NCI-H1092 (cell line): ENCODE results near the gene NR2F2.

ENCODE experiments used
- DNase-seq: peaks from one replicate; lab custom pipeline; 2025; lab: John Stamatoyannopoulos, UW

Gene NR2F2

DNA sequence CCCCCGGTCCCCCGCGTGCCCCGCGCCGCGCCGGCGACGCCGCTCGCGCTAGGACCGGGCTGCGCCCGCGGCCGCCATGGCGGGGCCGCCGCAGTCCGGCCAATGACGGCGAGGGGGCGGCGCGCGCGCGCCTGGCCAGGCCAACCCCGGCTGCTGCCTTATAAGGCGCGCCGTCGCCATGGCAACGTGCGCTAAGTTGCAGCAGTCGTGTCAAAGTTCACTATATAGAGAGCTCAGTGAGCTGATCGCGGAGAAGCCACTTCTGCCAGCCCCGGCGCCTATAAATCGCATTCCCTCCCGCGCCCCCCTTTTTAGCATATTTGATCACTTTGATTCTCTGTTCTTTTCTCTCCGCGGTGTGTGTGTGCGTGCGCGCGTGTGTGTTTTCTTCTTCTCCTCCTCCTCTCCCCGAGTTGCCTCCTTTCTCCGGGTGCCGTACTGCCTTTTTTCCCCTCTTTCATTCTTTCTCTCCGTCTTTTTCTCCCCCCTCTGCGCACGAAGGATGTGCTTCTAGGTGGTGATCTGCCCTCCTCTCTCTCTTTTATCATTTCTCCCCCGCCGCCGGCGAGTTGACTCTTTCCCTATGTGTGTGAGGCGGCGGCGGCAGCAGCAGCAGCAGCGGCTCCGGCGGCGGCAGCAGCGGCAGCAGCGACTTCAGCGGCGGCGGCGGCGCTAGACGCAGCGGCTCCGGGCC, at the start of gene NR2F2:
NR2F2 (plus strand) TSS at position 251 of the 694 bp plus-strand sequence. CDS start 1,406 bp downstream, outside the sequence.
- DNase-seq, result peak; percentile 85

DNA sequence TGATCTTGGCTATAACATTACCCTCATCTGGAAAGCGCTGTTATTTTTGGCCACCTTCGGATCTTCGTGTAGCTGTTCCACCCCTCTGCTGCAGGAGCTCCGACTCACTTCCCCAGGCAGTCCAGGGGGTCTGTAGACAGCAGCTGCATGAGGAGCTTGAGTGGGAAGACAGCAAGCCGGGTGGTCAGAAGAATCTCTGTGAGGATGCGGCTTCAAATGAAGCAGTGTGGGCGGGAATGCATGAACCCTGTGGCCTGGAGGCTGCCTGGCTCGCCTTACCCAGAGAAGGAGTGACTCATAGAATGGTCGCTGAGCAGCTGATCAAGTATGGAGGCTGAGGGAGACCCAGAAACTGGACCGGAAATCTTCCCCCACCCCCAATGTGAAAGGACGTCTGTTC, 45.2 kb upstream of the NR2F2 start:
- no peak for DNase-seq

DNA sequence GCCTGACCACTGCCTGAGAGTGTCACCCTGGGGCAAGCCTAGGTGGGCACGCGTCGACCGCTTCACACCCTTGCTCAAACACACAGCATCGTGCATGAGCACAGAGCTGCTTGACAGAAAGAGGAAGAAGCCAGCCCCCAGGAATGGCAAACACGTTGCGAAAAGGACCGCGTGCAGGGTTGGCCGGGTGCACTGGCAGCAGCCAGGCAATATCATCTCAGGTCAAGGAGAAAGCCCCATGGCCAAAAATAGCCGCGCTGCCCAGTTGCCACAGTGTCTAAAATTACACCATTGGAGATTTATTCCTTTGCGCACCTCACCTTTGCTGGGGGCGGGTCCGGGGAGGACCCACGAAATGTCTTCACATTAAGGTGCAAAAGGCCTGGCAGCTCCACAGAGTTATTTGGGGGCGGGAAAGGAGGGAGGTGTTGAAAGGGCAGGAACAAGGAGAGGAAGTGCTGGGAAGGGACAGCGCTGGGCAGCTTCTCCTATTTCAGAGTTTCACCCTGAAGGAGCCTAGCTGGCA, 44.7 kb upstream of the NR2F2 start:
- DNase-seq, result no peak

DNA sequence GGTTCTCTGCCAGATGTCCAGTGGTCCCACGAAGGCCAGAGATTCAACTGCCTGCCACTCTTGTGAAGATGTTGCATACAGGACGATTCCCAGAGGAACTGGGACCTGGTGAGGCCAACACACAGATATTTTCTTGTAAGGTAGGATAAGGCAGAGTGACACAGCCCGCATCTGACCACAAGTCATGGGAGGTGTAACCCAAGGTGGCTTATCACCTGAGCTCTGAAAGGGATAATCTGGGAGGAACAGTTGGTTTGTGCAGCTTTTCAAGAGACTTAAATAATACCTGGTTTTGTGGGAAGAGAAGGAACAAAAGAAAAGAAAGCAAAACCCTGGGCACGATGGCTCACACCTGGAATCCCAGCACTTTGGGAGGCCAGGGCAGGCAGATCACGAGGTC, 39.8 kb upstream of the NR2F2 start:
- no peak for DNase-seq

DNA sequence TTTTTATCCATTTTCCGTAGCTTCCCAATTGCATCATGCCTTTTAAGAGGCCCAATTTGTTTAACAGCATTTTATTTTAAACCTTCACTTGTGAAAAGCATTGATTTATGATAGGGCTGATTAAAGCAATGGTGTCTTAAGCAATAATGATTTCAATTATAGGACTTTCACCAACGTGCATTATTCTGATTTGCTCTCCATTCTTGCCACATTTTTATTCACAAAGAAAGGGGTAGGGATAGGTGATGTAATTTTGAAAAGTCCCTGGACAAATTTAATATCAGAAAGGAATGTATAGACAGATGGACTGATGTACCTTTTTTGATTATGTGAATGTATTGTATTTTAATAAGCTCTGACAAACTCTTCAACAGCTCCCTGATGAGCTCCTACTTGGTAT, 37.9 kb upstream of the NR2F2 start:
- DNase-seq, result no peak

DNA sequence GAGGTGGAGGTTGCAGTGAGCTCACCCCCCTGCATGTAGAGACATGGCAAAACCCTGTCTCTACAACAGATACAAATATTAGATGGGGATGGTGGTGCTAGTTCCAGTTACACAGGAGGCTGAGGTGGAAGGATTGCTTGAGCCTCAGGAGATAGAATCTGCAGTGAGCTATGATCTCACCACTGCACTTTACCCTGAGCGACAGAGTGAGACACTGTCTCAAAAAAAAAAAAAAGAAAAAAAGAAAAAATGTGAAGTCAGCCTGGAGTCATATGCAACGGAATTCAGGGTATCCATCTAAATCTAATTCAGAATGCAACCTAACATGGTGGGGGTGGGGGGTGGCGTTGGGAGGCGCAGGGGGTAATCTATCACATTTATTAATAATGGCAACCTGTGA, 37.1 kb upstream of the NR2F2 start:
- DNase-seq, result no peak

DNA sequence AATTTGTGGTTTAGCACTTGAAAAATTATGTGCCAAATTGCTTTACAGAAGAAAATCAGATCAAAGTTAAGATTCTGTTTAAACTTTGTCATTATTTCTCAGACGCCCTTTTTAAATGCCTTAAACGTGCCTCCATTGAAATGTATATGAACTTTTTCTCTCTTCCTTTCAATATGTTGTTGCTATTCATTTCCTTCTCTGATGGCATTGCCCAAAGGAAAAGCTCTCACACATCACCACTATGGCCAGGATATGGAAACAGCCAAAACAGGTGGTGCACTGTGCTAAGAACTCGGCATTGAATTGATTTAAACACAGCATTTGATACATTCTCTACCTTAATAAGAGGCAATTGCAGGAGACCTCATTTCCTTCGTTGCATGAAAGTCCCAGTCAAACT, 35.7 kb upstream of the NR2F2 start:
- DNase-seq, result no peak

DNA sequence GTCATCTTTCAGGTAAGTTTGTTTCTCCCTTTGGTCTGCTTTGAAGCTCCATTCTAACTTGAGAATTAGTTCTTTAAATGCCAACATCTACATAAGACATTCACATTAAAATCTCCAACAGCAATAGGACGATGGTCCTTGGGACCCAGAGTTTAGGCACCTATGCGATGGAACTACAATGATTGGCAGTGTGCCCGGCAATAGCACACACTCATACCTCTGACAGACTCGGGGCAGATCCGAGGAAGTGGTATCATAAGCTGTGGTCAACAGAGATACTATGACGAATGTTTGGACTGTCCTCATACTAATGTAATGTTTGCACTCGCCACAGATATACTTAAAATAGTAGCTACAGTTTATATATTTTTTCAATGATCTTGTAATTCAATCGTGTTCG, 34.2 kb upstream of the NR2F2 start:
- no peak for DNase-seq

DNA sequence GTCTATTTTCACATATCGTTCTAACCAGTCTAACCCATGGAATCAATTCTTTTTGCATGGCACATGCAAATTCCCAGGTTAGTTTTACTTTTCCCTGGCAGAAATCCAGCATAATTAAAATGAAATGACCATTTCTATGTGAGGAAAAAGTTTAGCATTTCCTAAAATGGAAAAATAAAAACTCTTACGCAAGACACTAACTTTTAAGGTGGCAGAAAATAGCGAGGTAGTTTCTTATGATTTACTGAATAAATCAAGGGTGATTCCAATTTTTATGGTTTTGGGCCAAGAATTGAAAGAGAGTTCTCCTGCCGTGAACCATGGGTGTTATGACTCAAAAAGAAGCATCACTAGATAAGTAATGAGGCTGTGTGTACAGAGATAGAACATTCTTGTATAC, 32.7 kb upstream of the NR2F2 start:
- no peak for DNase-seq

DNA sequence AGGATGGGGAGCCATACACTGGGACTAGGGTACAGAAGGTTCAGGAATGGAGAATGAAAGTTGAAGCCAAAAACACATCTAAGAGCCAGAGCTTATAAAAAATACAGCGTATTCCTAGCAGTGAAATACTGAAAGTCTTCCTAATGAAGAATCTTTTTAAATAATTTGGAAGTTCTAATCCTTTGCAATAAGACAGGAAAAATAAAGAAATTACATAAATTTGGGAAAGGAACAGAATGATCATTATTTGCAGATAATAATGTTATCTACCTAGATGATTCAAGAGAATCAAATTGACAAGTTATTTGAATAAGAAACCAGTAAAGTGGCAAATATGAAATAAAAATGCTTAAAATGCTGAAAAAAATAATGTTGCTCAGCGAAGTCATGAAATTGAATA, 32.3 kb upstream of the NR2F2 start:
- no peak for DNase-seq

DNA sequence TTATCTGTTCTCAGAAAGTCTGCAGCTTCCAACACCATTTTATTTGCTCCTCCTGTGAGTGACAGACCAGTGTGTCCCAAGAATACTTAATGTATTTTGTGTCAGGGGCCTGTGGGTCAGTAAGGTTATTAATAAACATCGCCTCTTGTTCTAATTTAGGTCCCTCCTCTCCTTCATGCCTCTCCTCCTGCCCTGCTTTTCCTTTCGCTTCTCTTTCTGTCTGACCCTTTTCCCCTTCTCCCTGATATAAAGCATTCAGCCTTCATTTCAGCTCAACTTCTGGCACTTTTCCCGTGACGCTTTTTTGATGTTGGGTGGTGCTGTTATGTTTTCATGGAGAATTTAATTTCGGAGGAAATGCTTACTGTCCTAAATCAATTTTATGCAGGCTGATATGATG, 29.7 kb upstream of the NR2F2 start:
- no peak for DNase-seq

DNA sequence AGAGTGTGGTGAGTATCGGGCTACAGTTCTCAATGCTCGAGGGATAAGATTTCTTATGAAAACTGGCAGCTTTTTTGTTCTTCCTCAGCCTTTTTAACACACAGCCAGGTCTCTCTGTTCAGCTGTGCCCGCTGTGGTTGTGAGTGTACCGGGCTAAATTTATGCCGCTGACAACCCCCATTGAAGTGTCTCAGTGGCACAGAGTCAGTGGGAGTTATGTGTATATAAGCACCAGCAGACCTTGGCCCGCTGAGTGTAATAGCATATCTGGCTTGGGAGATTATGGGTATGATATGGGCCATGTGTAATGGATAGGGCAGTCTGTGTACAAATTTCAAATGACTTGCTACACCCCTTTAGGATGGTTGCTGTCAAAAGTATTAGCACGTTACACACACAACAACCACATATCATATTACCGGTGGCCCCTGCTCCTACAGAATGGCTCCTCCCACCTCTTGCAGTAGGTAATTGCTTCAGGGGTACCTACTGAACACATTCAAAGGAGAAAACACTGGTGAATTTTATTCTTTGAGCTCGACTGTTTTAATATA, 26.9 kb upstream of the NR2F2 start:
- DNase-seq, result no peak

DNA sequence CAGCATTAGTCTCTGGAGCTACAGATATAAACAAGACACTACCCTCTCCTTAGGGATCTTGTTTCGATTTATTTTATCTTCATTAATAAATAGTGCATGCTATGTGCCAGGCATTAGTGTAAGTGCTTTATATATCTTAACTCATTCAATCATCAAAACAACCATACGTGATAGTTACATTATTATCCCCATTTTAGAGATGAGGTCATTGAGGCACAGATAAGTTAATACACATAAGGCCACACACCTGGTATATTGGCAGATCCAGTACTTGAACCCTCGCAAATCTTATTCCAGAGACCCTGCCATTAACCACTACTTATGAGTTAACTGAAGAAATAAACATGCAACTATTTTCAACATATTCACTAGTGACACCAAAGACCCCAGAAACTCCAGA, 25.7 kb upstream of the NR2F2 start:
- no peak for DNase-seq

DNA sequence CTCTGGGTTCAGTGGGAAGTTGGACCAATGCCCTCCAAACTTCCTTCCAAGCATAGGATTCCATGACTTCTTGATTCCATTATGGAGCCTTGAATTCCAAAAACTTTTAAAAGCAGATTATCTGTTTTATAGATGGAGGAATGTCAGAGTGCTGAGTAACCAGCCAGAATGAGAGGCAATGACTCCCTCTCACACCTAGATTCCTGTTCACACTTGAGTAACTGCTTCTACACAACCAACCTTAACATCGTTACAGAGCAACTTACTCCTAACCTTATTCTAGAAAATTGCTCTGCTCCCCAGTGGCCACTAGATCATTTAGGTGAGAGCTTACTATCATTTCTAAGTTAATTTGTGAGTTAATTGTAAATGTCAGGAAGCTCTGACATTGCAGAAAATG, 24.2 kb upstream of the NR2F2 start:
- no peak for DNase-seq

DNA sequence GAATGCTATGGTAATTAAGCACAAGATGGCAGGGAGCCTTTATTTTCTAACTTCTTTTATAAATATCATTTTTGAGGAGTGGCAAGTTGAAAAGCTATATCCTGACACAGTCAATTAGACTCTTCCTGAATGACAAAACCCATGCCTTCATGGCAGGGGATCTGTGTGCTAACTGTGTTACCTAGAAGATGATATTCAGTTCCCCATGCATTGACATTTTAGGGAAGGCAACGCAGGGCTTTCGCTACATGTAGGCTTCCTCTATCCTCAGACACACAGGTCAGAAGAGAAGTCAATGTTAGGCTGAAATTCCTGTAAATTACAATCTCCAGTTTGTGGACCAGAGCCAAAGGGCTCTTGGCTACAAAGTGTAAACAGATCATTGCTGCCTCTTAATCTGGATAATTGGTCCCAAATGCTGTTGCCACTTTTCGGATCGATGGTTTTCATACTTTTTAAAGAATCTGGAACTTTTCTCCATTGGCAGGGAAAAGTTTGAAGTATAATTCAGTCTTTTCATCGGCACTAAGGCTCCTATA, 22.6 kb upstream of the NR2F2 start:
- DNase-seq, result no peak

DNA sequence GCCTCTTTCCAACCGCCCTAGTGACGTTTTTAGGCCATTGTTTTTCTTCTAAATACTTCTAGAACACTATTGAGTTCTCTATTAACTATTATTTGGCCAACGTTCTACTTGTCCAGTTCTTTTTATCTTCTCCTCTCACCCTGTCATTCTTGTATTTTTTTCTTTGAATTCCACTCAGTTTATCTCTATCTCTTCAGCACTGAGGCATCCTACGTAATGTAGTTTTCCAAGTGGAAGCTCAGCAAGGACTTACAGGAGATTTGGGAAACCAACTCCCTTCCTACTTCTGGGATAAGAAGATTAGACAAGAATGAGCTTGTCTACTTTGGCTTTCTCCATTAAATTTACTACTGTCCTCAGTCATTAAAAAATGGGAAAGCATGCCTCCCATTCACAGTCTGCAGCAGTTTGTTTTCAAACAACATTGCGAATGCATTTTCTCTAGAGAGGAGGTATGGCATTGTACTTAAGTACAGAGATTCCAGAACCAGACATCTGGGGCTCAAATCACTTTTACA, 21.3 kb upstream of the NR2F2 start:
- no peak for DNase-seq

DNA sequence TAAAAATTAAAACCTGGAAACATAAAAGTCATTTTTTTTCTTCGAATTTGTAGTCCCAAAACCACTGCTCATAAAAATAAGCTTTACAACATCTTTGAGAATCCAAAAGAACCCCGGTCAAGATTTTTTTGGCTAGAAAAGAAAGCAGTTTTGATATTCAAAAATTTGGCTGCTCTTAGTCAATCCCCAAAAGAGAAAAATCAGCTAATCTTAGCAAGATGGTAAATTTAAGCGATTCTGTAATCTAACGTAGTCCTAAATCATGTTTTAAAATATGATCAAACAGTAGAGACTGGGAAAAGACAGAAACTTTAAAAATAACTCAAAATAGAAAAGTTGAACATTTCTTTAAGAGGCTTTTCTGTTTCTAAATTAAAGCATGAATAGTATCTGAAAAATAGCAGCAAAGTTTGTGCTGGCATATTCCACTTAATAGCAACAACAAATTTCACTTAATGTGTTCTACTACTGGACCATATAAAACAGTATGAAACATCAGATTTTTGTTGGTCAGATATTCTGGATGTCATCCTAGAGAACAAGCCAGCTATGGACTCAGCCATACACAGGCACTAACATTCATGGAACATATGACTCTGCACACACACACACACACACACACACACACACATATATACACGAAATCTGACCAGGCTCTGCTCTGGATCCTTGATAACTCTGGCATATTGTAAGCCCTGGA, 19.1 kb upstream of the NR2F2 start:
- no peak for DNase-seq

DNA sequence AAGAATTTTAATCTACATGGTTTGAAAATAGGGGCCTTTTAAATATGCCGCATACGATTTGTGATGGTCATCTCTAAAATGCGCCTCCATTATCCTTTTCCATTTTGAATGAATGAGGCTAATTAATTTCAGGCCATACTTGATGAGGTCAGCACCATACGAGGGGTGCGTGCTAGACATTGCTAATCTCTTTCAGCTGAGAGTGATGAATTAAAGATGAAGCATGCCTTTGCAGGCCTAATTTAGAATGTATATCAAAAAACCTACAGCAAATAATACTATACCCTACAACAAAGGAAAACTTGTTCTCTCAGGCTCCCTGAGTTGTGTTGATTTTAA, 18.6 kb upstream of the NR2F2 start:
- no peak for DNase-seq

DNA sequence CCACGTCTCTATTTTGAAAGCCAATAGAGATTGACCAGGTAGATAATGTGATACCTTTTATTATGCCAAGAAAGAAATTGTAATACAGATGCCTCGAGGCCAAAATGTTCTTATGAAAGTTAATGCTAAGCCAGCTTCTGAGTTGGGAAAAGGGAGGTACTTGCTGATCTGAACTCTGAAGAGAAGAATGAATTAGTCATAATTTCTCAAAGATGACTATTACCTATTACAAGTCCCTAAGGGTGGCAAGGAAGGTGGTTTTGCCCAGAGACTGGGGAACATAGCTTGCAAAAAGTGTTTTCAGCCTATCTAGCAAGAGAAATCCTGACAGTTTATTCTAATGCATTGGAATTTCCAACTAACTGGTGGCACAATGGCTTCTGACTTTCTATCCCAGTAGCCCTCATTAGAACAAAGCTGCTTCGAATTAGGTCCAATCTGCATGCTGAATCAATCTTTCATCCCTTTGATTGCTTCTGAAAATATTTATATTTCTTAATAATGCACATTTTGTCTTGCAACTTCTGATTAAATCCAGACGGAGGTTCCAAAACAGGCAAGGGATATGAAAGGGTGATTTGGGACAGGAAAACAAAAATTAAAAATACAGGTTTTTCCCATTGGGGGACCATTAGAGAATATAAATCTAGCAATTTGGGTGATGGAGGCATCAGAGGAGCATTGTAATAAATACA, 17.7 kb upstream of the NR2F2 start:
- DNase-seq, result no peak

DNA sequence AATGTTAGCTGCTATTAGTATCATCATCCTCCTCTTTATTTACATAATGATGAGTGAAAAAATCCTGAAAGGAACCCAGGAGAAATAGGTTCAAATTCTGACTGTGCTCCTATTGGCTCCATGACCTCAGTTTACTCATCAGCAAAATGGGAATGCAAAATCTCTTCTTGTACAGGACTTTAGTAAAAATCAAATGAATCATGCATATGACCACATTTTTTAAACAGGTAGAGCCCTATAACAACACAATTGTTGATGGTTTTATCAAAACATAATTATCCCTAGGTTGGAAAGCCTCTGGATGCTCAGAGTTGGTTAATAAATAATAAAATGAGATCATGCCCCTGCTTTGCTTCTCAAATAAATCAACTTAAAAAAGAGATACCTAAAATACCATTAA, 16.0 kb upstream of the NR2F2 start:
- DNase-seq, result no peak

DNA sequence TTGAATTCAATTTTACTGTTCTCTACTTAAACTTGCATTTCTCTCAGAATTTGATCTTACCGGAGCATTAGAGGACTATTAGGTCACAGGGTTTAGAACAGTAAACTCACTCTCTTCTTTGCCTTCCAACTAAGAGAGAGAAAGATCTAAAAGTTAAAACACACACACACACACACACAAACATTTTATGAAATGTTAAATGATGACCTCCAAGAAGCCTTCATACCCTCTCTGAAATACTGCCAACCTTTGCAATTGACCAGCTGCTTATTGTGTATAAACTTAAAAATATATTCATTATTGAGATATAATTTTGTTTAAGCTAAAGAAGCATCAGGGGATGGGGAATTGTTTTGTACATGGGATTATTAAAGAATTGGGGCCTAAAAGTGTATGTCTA, 15.5 kb upstream of the NR2F2 start:
- DNase-seq, result no peak

DNA sequence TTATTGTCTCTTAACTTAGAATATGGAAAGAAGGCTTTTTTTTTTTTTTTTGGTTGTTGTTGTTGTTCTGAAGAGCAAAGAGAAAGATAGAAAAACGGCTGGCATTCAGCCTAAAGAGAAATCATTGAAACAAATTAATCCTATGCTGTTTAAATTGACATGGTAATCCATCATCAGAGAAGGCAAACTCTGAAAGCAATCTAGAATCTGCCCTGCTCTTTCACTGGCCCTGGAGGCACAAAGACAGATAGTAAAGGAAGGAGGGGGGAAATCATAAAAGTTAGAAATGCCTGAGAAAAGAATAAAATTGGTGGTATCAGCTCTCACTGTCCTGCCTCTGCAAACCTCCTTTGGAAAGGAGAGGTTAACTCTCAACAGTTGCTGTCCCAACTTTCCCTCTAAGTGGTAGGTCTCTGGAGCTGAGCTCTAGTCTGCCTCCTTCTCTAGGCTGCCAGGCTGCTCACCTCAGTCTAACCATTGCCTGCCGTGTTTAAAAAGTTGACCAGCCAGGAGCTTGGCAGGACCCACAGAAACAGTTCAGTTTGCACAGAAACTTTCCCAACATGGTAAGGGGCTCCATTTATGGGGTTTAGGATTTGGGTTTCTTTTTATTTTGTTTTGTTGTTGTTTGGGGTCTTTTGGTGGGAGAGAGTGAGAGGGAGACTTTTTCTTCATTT, 13.4 kb upstream of the NR2F2 start:
- no peak for DNase-seq
